ENCODE data around the gene PSKH1.
"Not testable (repeated sequence)": the region's sequence is repeated elsewhere in the genome, so short reads cannot be mapped to it uniquely, and the experiment has no call there.

PSKH1 gene

GRCh38 chr16:67924140-67924906, 31.3 kb downstream of the PSKH1 start:
- no peak for DNase-seq (ENCODE audit: low spot score)

GRCh38 chr16:67926181-67926750, 33.2 kb downstream of the PSKH1 start:
- DNase-seq (ENCODE audit: low spot score) = no peak

- DNase-seq (ENCODE audit: low spot score) = no peak
Observed at GRCh38 chr16:67927131-67927941, 34.3 kb downstream of the PSKH1 start.

GRCh38 chr16:67928147-67928546, 35.1 kb downstream of the PSKH1 start:
- DNase-seq (ENCODE audit: low spot score) = no peak

GRCh38 chr16:67928561-67929364, 35.7 kb downstream of the PSKH1 start:
- peak; percentile 73 for DNase-seq (ENCODE audit: low spot score)

GRCh38 chr16:67930191-67930590, 37.1 kb downstream of the PSKH1 start:
- no peak for DNase-seq (ENCODE audit: low spot score)

GRCh38 chr16:67930678-67931211, 37.7 kb downstream of the PSKH1 start:
- no peak for DNase-seq (ENCODE audit: low spot score)

GRCh38 chr16:67931712-67932461, 38.8 kb downstream of the PSKH1 start, which contains the start of gene CTRL:
CTRL (minus strand) TSS chr16:67931862; CDS start chr16:67931852, 10 bp downstream.
- no peak for DNase-seq (ENCODE audit: low spot score)

GRCh38 chr16:67932462-67932840, 39.4 kb downstream of the PSKH1 start:
- no peak for DNase-seq (ENCODE audit: low spot score)

GRCh38 chr16:67933805-67934204, 40.8 kb downstream of the PSKH1 start:
- DNase-seq (ENCODE audit: low spot score) = no peak

- no peak for DNase-seq (ENCODE audit: low spot score)
Observed at GRCh38 chr16:67934306-67935100, 41.4 kb downstream of the PSKH1 start.

- no peak for DNase-seq (ENCODE audit: low spot score)
Observed at GRCh38 chr16:67935101-67935401, 42.0 kb downstream of the PSKH1 start.

- DNase-seq (ENCODE audit: low spot score) = peak; percentile 97
Observed at GRCh38 chr16:67935402-67936123, 42.5 kb downstream of the PSKH1 start.

- DNase-seq (ENCODE audit: low spot score) = no peak
Observed at GRCh38 chr16:67936124-67936879, 43.2 kb downstream of the PSKH1 start, which contains the start of gene PSMB10. PSMB10 (minus strand) TSS chr16:67936850; CDS start chr16:67936749, 101 bp downstream.

- DNase-seq (ENCODE audit: low spot score) = peak; percentile 84
Observed at GRCh38 chr16:67936880-67937605, 44.0 kb downstream of the PSKH1 start.

- not testable (repeated sequence) for DNase-seq (ENCODE audit: low spot score)
Observed at GRCh38 chr16:67937713-67938112, 44.7 kb downstream of the PSKH1 start.

GRCh38 chr16:67939507-67940445, 46.7 kb downstream of the PSKH1 start:
- DNase-seq (ENCODE audit: low spot score) = peak; percentile 40

Data from CD4-positive, alpha-beta T cell treated with Interleukin-6 at 100 ng/mL for 8 hours (primary cell).